CD4-positive, alpha-beta T cell (primary cell): Measurements from ENCODE around the gene IL17RE. TPM values are rescaled to one million over a fixed set of nuclear protein-coding genes. Genes with fewer than 3 reads are reported as not detected.

Experiments used
- ATAC-seq: fragments of 200-7000 bp; cut with Tn5 transposase; one replicate; pipeline ENCODE4 v1.10.0; 2022; ENCODE audit warnings: mild to moderate bottlenecking; ENCODE audit not compliant: poor library complexity
- CTCF ChIA-PET: fragments of 350-600 bp; sonication (Branson Sonifier 250); formaldehyde crosslinking; loops from one replicate; lab custom pipeline; 2021; ENCODE audit warnings: antibody characterized with exemption, inconsistent platforms; lab: Charles Lee
- POLR2A ChIA-PET: fragments of 350-600 bp; sonication (Branson Sonifier 250); formaldehyde crosslinking; loops from one replicate; lab custom pipeline; 2021; ENCODE audit warnings: antibody characterized with exemption, inconsistent platforms; lab: Charles Lee
- DNase-seq, 14 experiments: peaks; one replicate each; pipeline ENCODE4 v3.0.0-alpha.2; 2013 to 2020; ENCODE audit warnings: mixed read lengths in 2 of 14
- H3K27ac ChIP-seq, 2 donors: one replicate each; pipeline versions ENCODE4 v1.5.1 to v1.7.0; 2013; ENCODE audit warnings: low read length in 2 of 2, low read depth in 1 of 2, mild to moderate bottlenecking in 1 of 2
- H3K27me3 ChIP-seq, 2 experiments: 1 replicate in 1 of 2; 2 replicates in 1 of 2; pipeline versions ENCODE4 v1.6.1 to v1.7.0; 2013; ENCODE audit warnings: low read length in 2 of 2, control low read depth in 1 of 2, mild to moderate bottlenecking in 1 of 2, moderate library complexity in 1 of 2; ENCODE audit not compliant: insufficient read depth in 2 of 2, control insufficient read depth in 1 of 2
- H3K36me3 ChIP-seq: one replicate; pipeline ENCODE4 v1.6.1; 2013; ENCODE audit warnings: low read length, control low read depth; ENCODE audit not compliant: insufficient read depth
- H3K4me1 ChIP-seq: one replicate; pipeline ENCODE4 v1.6.1; 2013; ENCODE audit warnings: low read length, control low read depth; ENCODE audit not compliant: insufficient read depth
- H3K4me3 ChIP-seq: one replicate; pipeline ENCODE4 v1.5.1; 2013; ENCODE audit warnings: mild to moderate bottlenecking, low read length, moderate library complexity
- H3K9me3 ChIP-seq, 2 experiments: 1 replicate in 1 of 2; 2 replicates in 1 of 2; pipeline versions ENCODE4 v1.6.1 to v1.7.0; 2013; ENCODE audit warnings: low read length in 2 of 2, mild to moderate bottlenecking in 2 of 2, control low read depth in 1 of 2, moderate library complexity in 1 of 2; ENCODE audit not compliant: control insufficient read depth in 1 of 2, insufficient read depth in 1 of 2
- H3K27ac Mint-ChIP-seq: one replicate; pipeline ENCODE4 v1.8.0; 2020; ENCODE audit warnings: mixed read lengths
- H3K27me3 Mint-ChIP-seq: one replicate; pipeline ENCODE4 v1.8.0; 2021; ENCODE audit warnings: mixed read lengths
- H3K36me3 Mint-ChIP-seq: one replicate; pipeline ENCODE4 v1.8.0; 2021; ENCODE audit warnings: low read depth, mixed read lengths
- H3K4me1 Mint-ChIP-seq: one replicate; pipeline ENCODE4 v1.8.0; 2021; ENCODE audit warnings: low read depth, mixed read lengths
- H3K4me3 Mint-ChIP-seq: one replicate; pipeline ENCODE4 v1.8.0; 2020; ENCODE audit warnings: mild to moderate bottlenecking, mixed read lengths
- H3K9me3 Mint-ChIP-seq: one replicate; pipeline ENCODE4 v1.8.0; 2020; ENCODE audit warnings: mixed read lengths
- intact Hi-C, 2 experiments: fragments of 100-400 bp; cut with DNase I in 1 of 2; cut with micrococcal nuclease in 1 of 2; formaldehyde crosslinking; loops; one replicate each; pipeline versions ENCODE4 v1.15.1 to v1.9.0; 2023 to 2025; cut with DNase I, micrococcal nuclease
- total RNA-seq, 174 experiments: library from RNA in 2 of 174; stranded (reverse) in 2 of 174; gene quantifications; one replicate each; pipeline ENCODE4 v1.2.3 and lab custom pipeline; 2021 to 2026
- TF ChIP-seq, protein P1 (sequence below): fragments of 200-600 bp; IDR thresholded peaks from one replicate; pipeline ENCODE4 v1.8.0; 2022; ENCODE audit warnings: antibody characterized with exemption, mild to moderate bottlenecking

IL17RE gene
- total RNA-seq, 2 experiments from 2014 or later = 1.4 to 1.6 TPM

- Mint-ChIP-seq H3K4me1 (peaks cover 13% of the 10 kb centered on the region), H3K27ac (no peak overlapping the region), H3K9me3 (no peaks in the 10 kb centered on the region), H3K27me3 (no peaks in the 10 kb centered on the region), H3K36me3 (peaks cover 10% of the 10 kb centered on the region), H3K4me3 (no peak overlapping the region)
- peaks cover 24% of the 10 kb centered on the region for H3K4me1 ChIP-seq
- DNase-seq (no peak), ATAC-seq (no peak)
- ChIA-PET POLR2A (interaction anchor here (1.0 to 2.9 kb wide), 7 partner anchors 14 to 374 kb away, joined by 3 to 86 read pairs (median 6); partner anchors contain the start of genes ARPC4, CRELD1, EMC3 and SEC13), CTCF (interaction anchor here (1.9 kb wide), 1 partner anchor 15 kb away, joined by 20 read pairs; the partner anchor contains the start of gene CRELD1)
- no peak overlapping the region for H3K27ac ChIP-seq
- TF ChIP-seq, protein P1, sequence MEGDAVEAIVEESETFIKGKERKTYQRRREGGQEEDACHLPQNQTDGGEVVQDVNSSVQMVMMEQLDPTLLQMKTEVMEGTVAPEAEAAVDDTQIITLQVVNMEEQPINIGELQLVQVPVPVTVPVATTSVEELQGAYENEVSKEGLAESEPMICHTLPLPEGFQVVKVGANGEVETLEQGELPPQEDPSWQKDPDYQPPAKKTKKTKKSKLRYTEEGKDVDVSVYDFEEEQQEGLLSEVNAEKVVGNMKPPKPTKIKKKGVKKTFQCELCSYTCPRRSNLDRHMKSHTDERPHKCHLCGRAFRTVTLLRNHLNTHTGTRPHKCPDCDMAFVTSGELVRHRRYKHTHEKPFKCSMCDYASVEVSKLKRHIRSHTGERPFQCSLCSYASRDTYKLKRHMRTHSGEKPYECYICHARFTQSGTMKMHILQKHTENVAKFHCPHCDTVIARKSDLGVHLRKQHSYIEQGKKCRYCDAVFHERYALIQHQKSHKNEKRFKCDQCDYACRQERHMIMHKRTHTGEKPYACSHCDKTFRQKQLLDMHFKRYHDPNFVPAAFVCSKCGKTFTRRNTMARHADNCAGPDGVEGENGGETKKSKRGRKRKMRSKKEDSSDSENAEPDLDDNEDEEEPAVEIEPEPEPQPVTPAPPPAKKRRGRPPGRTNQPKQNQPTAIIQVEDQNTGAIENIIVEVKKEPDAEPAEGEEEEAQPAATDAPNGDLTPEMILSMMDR = no peak
- intact Hi-C loops = loop anchor here (5.0 kb wide), 2 partner anchors 95 to 445 kb away; no protein-coding TSS in a partner anchor
- H3K4me3 ChIP-seq = no peak overlapping the region
- H3K36me3 ChIP-seq = peaks cover 14% of the 10 kb centered on the region
- no peaks in the 10 kb centered on the region for H3K9me3 ChIP-seq
- no peaks in the 10 kb centered on the region for H3K27me3 ChIP-seq
Observed at GRCh38 chr3:9947025-9947995, 44.7 kb downstream of the IL17RE start.

DNA sequence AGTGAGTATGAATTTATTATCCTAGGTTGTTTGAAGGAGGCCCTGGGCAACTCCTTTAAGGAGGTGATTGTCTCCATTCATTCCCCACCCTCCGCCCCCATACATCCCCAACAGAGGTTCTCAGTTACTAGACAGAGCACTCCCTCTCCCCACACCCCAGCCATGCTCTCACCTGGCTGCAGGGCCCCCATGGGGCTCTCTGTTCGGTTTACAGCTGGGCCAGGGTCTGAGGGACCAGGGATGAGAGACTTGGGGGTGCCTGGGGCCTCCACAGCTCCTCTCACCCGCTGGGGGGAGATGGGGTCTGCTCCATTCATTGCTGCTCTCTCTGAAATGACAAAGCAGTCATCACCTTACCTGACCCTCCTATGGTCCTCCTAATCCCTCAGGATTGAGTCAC lies 45.9 kb downstream of the IL17RE start:
- no peaks in the 10 kb centered on the region for H3K36me3 Mint-ChIP-seq
- intact Hi-C loops = loop anchor here (5.0 kb wide), 2 partner anchors 96 to 446 kb away; no protein-coding TSS in a partner anchor
- CTCF ChIA-PET = no interaction called here

GRCh38 chr3:9949115-9949514 lies 46.5 kb downstream of the IL17RE start:
- H3K27ac Mint-ChIP-seq = no peak overlapping the region
- Histone ChIP-seq H3K4me3 (no peak overlapping the region), H3K4me1 (peaks cover 28% of the 10 kb centered on the region), H3K27me3 (no peaks in the 10 kb centered on the region), H3K36me3 (peaks cover 13% of the 10 kb centered on the region), H3K9me3 (no peaks in the 10 kb centered on the region), H3K27ac (no peak overlapping the region)
- ChIA-PET POLR2A (interaction anchor here (3.9 kb wide), 1 partner anchor 15 kb away, joined by 66 read pairs; the partner anchor contains the start of gene CRELD1), CTCF (interaction anchor here (1.2 kb wide), 1 partner anchor 16 kb away, joined by 3 read pairs; the partner anchor contains the start of gene CRELD1)
- TF ChIP-seq, protein P1 = no peak
- peaks cover 21% of the 10 kb centered on the region for H3K4me1 Mint-ChIP-seq
- H3K4me3 Mint-ChIP-seq = no peak overlapping the region
- H3K27me3 Mint-ChIP-seq = no peaks in the 10 kb centered on the region
- H3K36me3 Mint-ChIP-seq = no peaks in the 10 kb centered on the region
- intact Hi-C loops = loop anchor here (5.0 kb wide), 2 partner anchors 97 to 447 kb away; no protein-coding TSS in a partner anchor
- H3K9me3 Mint-ChIP-seq = no peaks in the 10 kb centered on the region
- ATAC-seq (no peak), DNase-seq (no peak)

More for the DNA sequence above, 45.9 kb downstream of the IL17RE start:
- Mint-ChIP-seq H3K9me3 (no peaks in the 10 kb centered on the region), H3K27me3 (no peaks in the 10 kb centered on the region), H3K4me1 (peaks cover 21% of the 10 kb centered on the region), H3K4me3 (no peak overlapping the region), H3K27ac (no peak overlapping the region)
- H3K27me3 ChIP-seq = no peaks in the 10 kb centered on the region
- POLR2A ChIA-PET = no interaction called here
- no peak for DNase-seq
- no peak overlapping the region for H3K27ac ChIP-seq
- peaks cover 13% of the 10 kb centered on the region for H3K36me3 ChIP-seq
- ATAC-seq = no peak
- peaks cover 28% of the 10 kb centered on the region for H3K4me1 ChIP-seq
- TF ChIP-seq, protein P1 = no peak
- no peak overlapping the region for H3K4me3 ChIP-seq
- H3K9me3 ChIP-seq = no peaks in the 10 kb centered on the region
